HepG2 (cell line): ENCODE measurements around the gene USP7. TPM values are rescaled to one million over a fixed set of nuclear protein-coding genes. Genes with fewer than 3 reads are reported as not detected.

Source experiments
- AHDC1 ChIP-seq: sonication (generic); formaldehyde crosslinking; IDR thresholded peaks from 2 replicates; pipeline ENCODE4 v1.5.1; 2020; ENCODE audit warnings: mild to moderate bottlenecking, missing genetic modification reagents, borderline replicate concordance
- AKAP8 ChIP-seq: sonication (generic); formaldehyde crosslinking; IDR thresholded peaks from 2 replicates; pipeline ENCODE4 v1.5.1; 2020; ENCODE audit warnings: mild to moderate bottlenecking, missing genetic modification reagents
- ATF7-NPFF ChIP-seq: sonication (generic); formaldehyde crosslinking; IDR thresholded peaks from 2 replicates; pipeline ENCODE4 v1.8.1; 2023; ENCODE audit warnings: mild to moderate bottlenecking, low read depth, missing genetic modification reagents, moderate library complexity
- FOXM1 ChIP-seq: sonication (generic); formaldehyde crosslinking; IDR thresholded peaks from 2 replicates; pipeline ENCODE4 v1.5.0; 2020; ENCODE audit warnings: missing genetic modification reagents
- HOXA5 ChIP-seq: sonication (generic); formaldehyde crosslinking; IDR thresholded peaks from 2 replicates; pipeline ENCODE4 v1.4.0; 2020; ENCODE audit warnings: missing genetic modification reagents
- HOXD1 ChIP-seq: sonication (generic); formaldehyde crosslinking; IDR thresholded peaks from 2 replicates; pipeline ENCODE4 v1.5.0; 2020; ENCODE audit warnings: missing genetic modification reagents
- KAT8 ChIP-seq: IDR thresholded peaks from 2 replicates; pipeline ENCODE4 v1.6.1; 2016; ENCODE audit warnings: missing genetic modification reagents, missing compliant biosample characterization
- LCORL ChIP-seq, 2 experiments: fragments of 450-650 bp in 1 of 2; sonication (generic) in 1 of 2; formaldehyde crosslinking in 1 of 2; IDR thresholded peaks; 2 replicates each; pipeline versions ENCODE4 v1.5.0 to v1.6.1; 2017 to 2020; ENCODE audit warnings: antibody characterized with exemption in 1 of 2, missing genetic modification reagents in 1 of 2
- NBN ChIP-seq: fragments of 450-650 bp; conservative IDR thresholded peaks from 2 replicates; pipeline ENCODE4 v1.6.1; 2017
- RNF2 ChIP-seq: fragments of 450-650 bp; conservative IDR thresholded peaks from 2 replicates; pipeline ENCODE4 v1.6.1; 2016; ENCODE audit warnings: low read depth
- USF2 ChIP-seq, 2 experiments: sonication (generic) in 1 of 2; formaldehyde crosslinking in 1 of 2; IDR thresholded peaks; 2 replicates each; pipeline versions ENCODE4 v1.5.1 to v1.6.1; 2011 to 2020; ENCODE audit warnings: borderline replicate concordance in 1 of 2, low read depth in 1 of 2, low read length in 1 of 2, mild to moderate bottlenecking in 1 of 2, missing genetic modification reagents in 1 of 2, moderate library complexity in 1 of 2
- ZBTB38 ChIP-seq: sonication (generic); formaldehyde crosslinking; IDR thresholded peaks from 2 replicates; pipeline ENCODE4 v1.5.1; 2020; ENCODE audit warnings: mild to moderate bottlenecking, missing genetic modification reagents
- ZNF142 ChIP-seq: sonication (generic); formaldehyde crosslinking; IDR thresholded peaks from 2 replicates; pipeline ENCODE4 v1.4.0; 2020; ENCODE audit warnings: missing genetic modification reagents
- ZNF589 ChIP-seq: sonication (generic); formaldehyde crosslinking; conservative IDR thresholded peaks from 2 replicates; pipeline ENCODE4 v1.8.0; 2022; ENCODE audit warnings: mild to moderate bottlenecking, moderate library complexity, missing genetic modification reagents
- ZNF678 ChIP-seq: sonication (generic); formaldehyde crosslinking; IDR thresholded peaks from 2 replicates; pipeline ENCODE4 v1.4.0; 2020; ENCODE audit warnings: mild to moderate bottlenecking, missing genetic modification reagents
- ZSCAN30 ChIP-seq: sonication (generic); formaldehyde crosslinking; IDR thresholded peaks from 2 replicates; pipeline ENCODE4 v1.5.0; 2020; ENCODE audit warnings: mild to moderate bottlenecking, missing genetic modification reagents
- polyA plus RNA-seq, 8 experiments: library from polyadenylated mRNA; depleted of rRNA in 3 of 8; stranded (reverse) in 7 of 8; unstranded in 1 of 8; fragments of >200 nt; fragmentation: Illumina TruSeq in 4 of 8; extraction: Trizol in 4 of 8; gene quantifications; 2 replicates each; pipeline versions ENCODE4 v1.2.1 to v1.2.3, GENCODE V29; 2011 to 2016; ENCODE audit warnings: low read depth in 4 of 8, missing spikeins in 1 of 8, mixed read lengths in 1 of 8; ENCODE audit not compliant: insufficient read depth in 1 of 8
- total RNA-seq, 5 experiments: library from RNA; depleted of rRNA; stranded (reverse); fragments of >200 nt; fragmentation: Illumina TruSeq; extraction: Trizol; gene quantifications; 2 replicates each; pipeline ENCODE4 v1.2.3, GENCODE V29; 2016; ENCODE audit warnings: low read depth in 1 of 5

USP7 gene
- total and polyA plus RNA-seq, 2 of the 13 experiments (the other 11 are each of a cell fraction or from before 2014, with no cell fraction given): 52.5 to 173 TPM

GRCh38 chr16:8867216-8867931 is 96.3 kb downstream of the USP7 start (continued):
- TF ChIP-seq AHDC1: no peak
- TF ChIP-seq NBN: no peak
- TF ChIP-seq LCORL (IDR thresholded peaks at IDR 0.05): no peak
- TF ChIP-seq LCORL (CRISPR knock-in tag; IDR thresholded peaks at IDR 0.05): no peak; the same call in 1 of the 2 replicates
- no peak; the same call in 1 of the 2 replicates for TF ChIP-seq AKAP8
- no peak for TF ChIP-seq RNF2
- TF ChIP-seq ZBTB38 (CRISPR knock-in tag): 0 out of 2 replicates have a peak, but pooled peaks have one; percentile 8
- no peak for TF ChIP-seq FOXM1 (CRISPR knock-in tag)
- no peak for TF ChIP-seq ZSCAN30 (CRISPR knock-in tag)
- TF ChIP-seq ZNF142 (CRISPR knock-in tag): no peak
- TF ChIP-seq USF2 (IDR thresholded peaks at IDR 0.05; ENCODE audit: low read depth, low read length): no peak
- no peak for TF ChIP-seq USF2 (CRISPR knock-in tag; IDR thresholded peaks at IDR 0.05; ENCODE audit: borderline replicate concordance)
- no peak for TF ChIP-seq HOXD1 (CRISPR knock-in tag)
- TF ChIP-seq KAT8 (CRISPR knock-in tag): no peak
- no peak for TF ChIP-seq ATF7-NPFF (CRISPR knock-in tag)
- TF ChIP-seq ZNF589 (CRISPR knock-in tag): peak; percentile 79
- TF ChIP-seq ZNF678: peak; percentile 25; the same call in 1 of the 2 replicates
- no peak for TF ChIP-seq HOXA5 (CRISPR knock-in tag)
